DOHH2 (cell line): ENCODE results near the gene NDUFS7.

ENCODE experiments used
- CTCF ChIP-seq: fragments of 200-600 bp; sonication (generic); IDR thresholded peaks from one replicate; pipeline ENCODE4 v1.5.1; 2014; ENCODE audit warnings: antibody characterized with exemption, mild to moderate bottlenecking, low read depth, low read length; ENCODE audit not compliant: poor library complexity, severe bottlenecking
- EZH2phosphoT487 ChIP-seq: fragments of 200-600 bp; sonication (generic); IDR thresholded peaks from 2 replicates; pipeline ENCODE4 v1.6.1; 2017; ENCODE audit warnings: borderline replicate concordance, mild to moderate bottlenecking, antibody characterized with exemption, low read length, moderate library complexity, mixed read lengths

- TF ChIP-seq CTCF (no peak), EZH2phosphoT487 (no peak)
These were observed 3.7 kb upstream of the NDUFS7 start for GRCh38 chr19:1379961-1380489.
